ENCODE results near the gene DNM1L. TPM values are rescaled to one million over a fixed set of nuclear protein-coding genes. Genes with fewer than 3 reads are reported as not detected.
"Not testable (repeated sequence)": the region's sequence is repeated elsewhere in the genome, so short reads cannot be mapped to it uniquely, and the experiment has no call there.

The DNM1L gene
- total and polyA plus RNA-seq, 7 donors, result 13.8 to 77.2 (median 67.3) TPM

GRCh38 chr12:32695787-32696186 lies 16.7 kb downstream of the DNM1L start:
- Histone ChIP-seq H3K27me3 (no peaks in the 10 kb centered on the region), H3K27ac (no peak overlapping the region), H3K36me3 (no peaks in the 10 kb centered on the region), H3K4me3 (no peak overlapping the region), H3K9me3 (no peaks in the 10 kb centered on the region), H3K4me1 (peaks cover 0 to 7% (median 0%) of the 10 kb centered on the region in 4 donors)
- TF ChIP-seq POLR2A (IDR thresholded peaks at IDR 0.05), result no peak
- WGBS, 2 donors, result 98 to 99% methylated on average over 3 of the region's 3 CpGs
- intact Hi-C loops (cut with DNase I), result no loop called here
- no peak for DNase-seq

DNA sequence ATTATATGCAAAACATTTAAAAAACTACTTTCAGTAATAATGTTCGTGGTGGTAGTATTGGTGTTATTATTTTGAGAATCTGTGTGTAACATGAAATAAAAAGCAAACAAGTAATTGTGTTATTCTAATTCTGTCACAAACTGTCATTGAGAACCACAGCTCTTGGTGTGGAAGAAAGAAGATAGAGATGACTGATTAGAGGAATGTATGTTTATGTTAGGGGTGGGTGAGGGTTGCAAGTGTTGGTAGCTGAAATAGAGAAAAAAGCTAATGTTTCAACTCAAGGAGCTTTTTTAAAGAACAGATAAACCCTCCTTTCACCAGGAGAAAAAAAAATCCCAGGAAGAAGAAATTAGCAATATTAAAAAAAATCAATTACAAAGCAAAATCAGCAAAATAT lies 18.3 kb downstream of the DNM1L start:
- Histone ChIP-seq H3K27ac (no peak overlapping the region), H3K36me3 (peaks cover 0 to 14% (median 3%) of the 10 kb centered on the region in 4 donors), H3K4me3 (no peak overlapping the region), H3K9me3 (no peaks in the 10 kb centered on the region), H3K27me3 (no peaks in the 10 kb centered on the region), H3K4me1 (peaks cover 0 to 5% (median 0%) of the 10 kb centered on the region in 4 donors)
- WGBS, 2 donors, result 90 to 97% methylated on average over 1 of the region's 1 CpG
- no peak for DNase-seq
- TF ChIP-seq POLR2A (IDR thresholded peaks at IDR 0.05) (no peak), EP300 (IDR thresholded peaks at IDR 0.05) (no peak), POLR2AphosphoS5 (IDR thresholded peaks at IDR 0.05) (no peak)
- TF ChIP-seq, protein P1, sequence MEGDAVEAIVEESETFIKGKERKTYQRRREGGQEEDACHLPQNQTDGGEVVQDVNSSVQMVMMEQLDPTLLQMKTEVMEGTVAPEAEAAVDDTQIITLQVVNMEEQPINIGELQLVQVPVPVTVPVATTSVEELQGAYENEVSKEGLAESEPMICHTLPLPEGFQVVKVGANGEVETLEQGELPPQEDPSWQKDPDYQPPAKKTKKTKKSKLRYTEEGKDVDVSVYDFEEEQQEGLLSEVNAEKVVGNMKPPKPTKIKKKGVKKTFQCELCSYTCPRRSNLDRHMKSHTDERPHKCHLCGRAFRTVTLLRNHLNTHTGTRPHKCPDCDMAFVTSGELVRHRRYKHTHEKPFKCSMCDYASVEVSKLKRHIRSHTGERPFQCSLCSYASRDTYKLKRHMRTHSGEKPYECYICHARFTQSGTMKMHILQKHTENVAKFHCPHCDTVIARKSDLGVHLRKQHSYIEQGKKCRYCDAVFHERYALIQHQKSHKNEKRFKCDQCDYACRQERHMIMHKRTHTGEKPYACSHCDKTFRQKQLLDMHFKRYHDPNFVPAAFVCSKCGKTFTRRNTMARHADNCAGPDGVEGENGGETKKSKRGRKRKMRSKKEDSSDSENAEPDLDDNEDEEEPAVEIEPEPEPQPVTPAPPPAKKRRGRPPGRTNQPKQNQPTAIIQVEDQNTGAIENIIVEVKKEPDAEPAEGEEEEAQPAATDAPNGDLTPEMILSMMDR (IDR thresholded peaks at IDR 0.05), result no peak
- intact Hi-C loops (cut with DNase I), result no loop called here

DNA sequence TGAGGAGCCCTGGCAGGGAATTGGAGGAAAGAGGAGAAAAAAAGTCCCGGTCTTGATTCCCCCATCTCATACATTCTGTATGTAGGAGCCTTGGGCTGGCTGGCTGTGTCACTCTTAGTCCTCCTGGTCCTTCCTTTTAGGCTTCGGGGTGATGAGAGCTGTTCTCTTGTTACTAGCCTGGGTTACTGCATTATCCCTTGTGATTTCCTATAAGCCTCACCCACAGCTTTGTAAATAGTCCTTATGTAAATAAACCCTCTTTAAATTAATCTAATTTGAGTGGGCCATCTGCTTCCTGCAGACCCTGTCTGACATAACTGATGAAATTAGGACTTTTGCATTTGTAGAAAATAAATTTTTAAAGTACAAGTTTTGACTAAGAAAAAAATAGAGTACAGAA lies 19.2 kb downstream of the DNM1L start:
- Histone ChIP-seq H3K27me3 (no peaks in the 10 kb centered on the region), H3K4me1 (no peaks in the 10 kb centered on the region), H3K36me3 (peaks cover 0 to 15% (median 3%) of the 10 kb centered on the region in 4 donors), H3K27ac (no peak overlapping the region), H3K4me3 (no peak overlapping the region), H3K9me3 (no peaks in the 10 kb centered on the region)
- intact Hi-C loops (cut with DNase I), result no loop called here
- TF ChIP-seq POLR2AphosphoS5 (IDR thresholded peaks at IDR 0.05) (no peak), POLR2A (IDR thresholded peaks at IDR 0.05) (no peak), EP300 (IDR thresholded peaks at IDR 0.05) (no peak)
- TF ChIP-seq, protein P1 (IDR thresholded peaks at IDR 0.05), result no peak
- WGBS, 2 donors, result 64 to 75% methylated on average over 2 of the region's 2 CpGs
- DNase-seq, result no peak

DNA sequence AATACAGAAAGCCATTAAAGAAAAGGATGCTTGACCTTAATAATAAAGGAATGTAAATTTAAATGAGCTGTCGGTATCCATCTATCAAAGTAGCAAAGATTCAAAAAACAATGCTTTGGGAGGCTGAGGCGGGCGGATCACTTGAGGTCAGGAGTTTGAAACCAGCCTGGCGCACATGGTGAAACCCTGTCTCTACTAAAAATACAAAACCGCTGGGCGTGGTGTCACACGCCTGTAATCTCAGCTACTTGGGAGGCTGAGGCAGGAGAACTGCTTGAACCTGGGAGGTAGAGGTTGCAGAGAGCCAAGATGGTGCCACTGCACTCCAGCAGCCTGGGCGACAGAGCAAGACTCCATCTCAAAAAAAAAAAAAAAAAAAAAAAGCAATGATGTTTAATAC lies 20.3 kb downstream of the DNM1L start:
- H3K36me3 ChIP-seq, result peaks cover 0 to 15% (median 3%) of the 10 kb centered on the region in 4 donors
- H3K9me3 ChIP-seq; H3K4me1 ChIP-seq; H3K4me3 ChIP-seq; intact Hi-C loops (cut with DNase I); H3K27me3 ChIP-seq; DNase-seq; H3K27ac ChIP-seq: not testable (repeated sequence)
- 92 to 94% methylated on average over 8 of the region's 8 CpGs for WGBS, 2 donors

DNA sequence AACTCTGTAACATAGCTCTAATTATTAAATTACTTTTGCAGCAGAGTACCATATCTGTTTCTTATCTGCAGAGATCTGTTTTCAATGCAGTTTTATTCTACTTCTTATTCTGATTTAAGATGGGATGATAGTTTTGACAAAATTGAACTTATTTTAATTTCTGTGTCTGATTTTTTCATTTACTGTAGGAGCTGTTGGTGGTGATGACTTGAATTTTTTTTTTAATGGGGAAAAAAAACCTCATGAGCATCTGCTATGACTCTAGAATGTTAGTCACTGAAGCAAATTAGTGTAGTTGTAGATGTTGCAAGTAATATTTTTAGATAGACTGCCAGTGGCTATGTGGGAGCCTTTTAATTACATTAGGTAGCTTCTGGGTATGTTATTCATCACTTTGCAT lies 23.4 kb downstream of the DNM1L start:
- intact Hi-C loops (cut with DNase I), result no loop called here
- TF ChIP-seq, protein P1 (IDR thresholded peaks at IDR 0.05), result no peak

GRCh38 chr12:32702946-32703345 lies 23.8 kb downstream of the DNM1L start:
- Histone ChIP-seq H3K36me3 (peaks cover 0 to 38% (median 3%) of the 10 kb centered on the region in 4 donors), H3K27ac (no peak overlapping the region), H3K4me1 (no peaks in the 10 kb centered on the region), H3K9me3 (no peaks in the 10 kb centered on the region), H3K27me3 (no peaks in the 10 kb centered on the region), H3K4me3 (no peak overlapping the region)
- TF ChIP-seq, protein P1 (IDR thresholded peaks at IDR 0.05), result no peak
- 82 to 91% methylated on average over 1 of the region's 1 CpG for WGBS, 2 donors
- no peak for DNase-seq
- intact Hi-C loops (cut with DNase I), result no loop called here

More for the DNA sequence above, 23.4 kb downstream of the DNM1L start:
- no peak for DNase-seq
- no peak overlapping the region for H3K27ac ChIP-seq
- no peaks in the 10 kb centered on the region for H3K4me1 ChIP-seq
- no peak overlapping the region for H3K4me3 ChIP-seq
- peaks cover 0 to 33% (median 3%) of the 10 kb centered on the region in 4 donors for H3K36me3 ChIP-seq
- H3K27me3 ChIP-seq, result no peaks in the 10 kb centered on the region
- no peaks in the 10 kb centered on the region for H3K9me3 ChIP-seq
